HTERT RPE-1 (cell line): Measurements from ENCODE around the gene NR1I3.

Source experiments
- in situ Hi-C: fragments of 300-500 bp; cut with MboI; formaldehyde crosslinking; loops from 4 replicates; pipeline ENCODE4 v1.14.3; 2020; ENCODE audit warnings: low sequenced_read_pairs

Gene NR1I3

GRCh38 chr1:161219078-161219892, 18.7 kb downstream of the NR1I3 start:
- in situ Hi-C loops: no loop called here

- in situ Hi-C loops: no loop called here
Measured at GRCh38 chr1:161218301-161219077, 19.5 kb downstream of the NR1I3 start.

DNA sequence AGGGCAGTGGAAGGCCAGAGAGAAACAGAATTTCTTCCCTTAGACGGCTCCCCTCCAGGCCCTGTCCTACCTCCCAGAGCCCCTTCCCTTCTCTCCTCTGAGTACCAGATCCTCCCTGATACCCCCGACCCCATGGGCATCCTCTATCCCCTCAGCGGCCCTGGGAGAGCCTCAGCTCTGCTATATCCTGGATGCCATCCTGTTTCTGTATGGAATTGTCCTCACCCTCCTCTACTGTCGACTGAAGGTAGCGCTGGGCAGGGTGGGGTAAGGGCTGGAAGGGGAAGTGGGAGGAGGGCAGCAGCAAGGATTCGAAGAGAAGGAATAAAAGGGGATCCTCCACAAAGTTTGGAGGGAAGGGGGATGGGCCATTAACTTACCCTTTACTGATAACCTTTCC, 20.2 kb downstream of the NR1I3 start:
- in situ Hi-C loops: no loop called here

- in situ Hi-C loops: no loop called here
Measured at GRCh38 chr1:161216945-161217712, 20.9 kb downstream of the NR1I3 start.

DNA sequence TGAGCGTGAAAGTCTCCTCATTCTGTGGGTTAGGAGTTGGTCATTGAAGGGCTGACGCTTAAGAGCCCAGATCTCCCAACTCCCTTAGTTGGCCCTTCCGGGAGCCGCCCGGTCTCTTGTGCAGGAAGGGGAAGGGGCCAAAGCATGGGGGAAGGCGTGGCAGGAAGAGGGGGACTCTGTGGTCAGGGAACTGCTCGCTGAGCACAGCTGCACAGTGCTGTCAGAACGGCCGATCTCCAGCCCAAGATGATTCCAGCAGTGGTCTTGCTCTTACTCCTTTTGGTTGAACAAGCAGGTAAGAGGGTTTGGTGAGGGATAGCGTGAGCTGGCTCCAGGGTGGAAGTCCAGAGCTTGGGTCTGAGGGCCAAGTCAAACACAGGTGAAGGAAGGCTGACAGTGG, 22.9 kb downstream of the NR1I3 start, which contains the start of gene FCER1G:
TSS of gene FCER1G (plus strand) at position 220 of the 400 bp plus-strand sequence. CDS start at position 247, 27 bp downstream.
- in situ Hi-C loops: no loop called here

- in situ Hi-C loops: no loop called here
Measured at GRCh38 chr1:161214369-161214768, 23.6 kb downstream of the NR1I3 start.

DNA sequence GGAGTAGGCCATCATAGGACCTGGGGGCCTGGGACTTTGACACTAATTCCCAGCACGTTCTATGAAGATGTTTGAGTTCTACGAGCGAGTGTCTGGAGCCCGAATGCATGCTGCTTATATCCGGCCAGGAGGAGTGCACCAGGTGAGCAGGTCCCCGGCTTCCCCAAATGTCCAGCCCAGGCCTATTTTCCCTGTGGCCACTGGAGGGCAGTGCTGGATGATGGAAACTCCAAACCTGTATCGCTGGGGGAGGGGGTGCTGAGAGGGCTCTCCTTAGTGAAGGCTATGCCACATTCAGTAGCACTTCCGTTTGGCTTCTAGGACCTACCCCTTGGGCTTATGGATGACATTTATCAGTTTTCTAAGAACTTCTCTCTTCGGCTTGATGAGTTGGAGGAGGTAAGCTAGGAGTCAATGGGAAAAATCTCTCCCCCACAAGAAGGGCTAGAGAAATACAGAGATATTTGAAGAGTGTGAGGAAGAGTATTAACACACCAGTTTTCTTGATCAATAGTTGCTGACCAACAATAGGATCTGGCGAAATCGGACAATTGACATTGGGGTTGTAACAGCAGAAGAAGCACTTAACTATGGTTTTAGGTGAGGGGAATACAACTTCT, 28.1 kb downstream of the NR1I3 start:
- in situ Hi-C loops: no loop called here

- in situ Hi-C loops: no loop called here
Measured at GRCh38 chr1:161207173-161207572, 30.8 kb downstream of the NR1I3 start.

GRCh38 chr1:161206411-161207140, 31.4 kb downstream of the NR1I3 start:
- in situ Hi-C loops: no loop called here

GRCh38 chr1:161201836-161202712, 35.9 kb downstream of the NR1I3 start, which contains the start of gene NDUFS2:
Gene NDUFS2, plus strand, starts transcription at chr1:161202367. Its CDS starts 19 bp downstream, at chr1:161202386.
- in situ Hi-C loops: no loop called here

DNA sequence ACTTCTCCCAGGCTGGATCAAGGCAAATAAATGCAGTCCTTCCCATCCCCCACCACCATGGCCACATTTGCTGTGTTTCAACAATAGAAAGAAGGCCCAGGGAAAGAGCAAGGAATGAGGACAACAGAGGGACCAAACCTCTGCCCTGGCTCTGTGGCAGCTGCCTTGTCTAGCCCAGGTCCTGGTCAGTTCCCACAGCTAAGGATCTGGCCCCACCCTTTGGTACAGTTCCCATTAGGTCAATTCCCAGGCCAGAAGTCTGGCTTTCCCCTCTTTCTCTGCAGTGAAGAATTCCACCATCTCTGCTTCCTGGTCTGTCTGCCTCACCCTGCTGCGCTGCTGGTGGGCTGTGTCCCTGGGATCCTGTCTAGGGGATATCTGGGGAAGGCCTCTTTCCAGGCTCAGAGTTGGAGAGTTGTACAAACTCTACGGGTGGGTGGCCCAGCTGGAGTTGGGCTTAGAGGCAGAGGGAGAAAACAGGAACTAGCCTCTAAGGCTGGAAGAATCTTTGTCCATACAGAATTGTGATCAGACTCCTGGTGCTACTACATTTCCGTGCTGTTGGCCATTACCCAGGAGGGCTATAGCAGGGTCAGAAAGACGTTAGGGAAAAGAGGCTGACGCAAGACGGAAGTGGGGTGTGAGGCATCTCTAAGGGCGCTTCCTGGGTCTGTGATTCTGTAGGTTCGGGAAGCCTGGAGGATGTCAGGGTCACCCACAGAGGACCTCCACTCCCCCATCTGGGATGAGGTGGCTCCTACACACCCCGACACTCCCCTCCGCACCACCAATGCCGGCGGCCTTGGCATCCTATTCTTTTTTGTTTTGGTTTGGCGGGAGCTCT, 36.8 kb downstream of the NR1I3 start:
- in situ Hi-C loops: no loop called here

GRCh38 chr1:161200421-161200991, 37.5 kb downstream of the NR1I3 start:
- in situ Hi-C loops: no loop called here

- in situ Hi-C loops: no loop called here
Measured at GRCh38 chr1:161199506-161200139, 38.4 kb downstream of the NR1I3 start.

- in situ Hi-C loops: no loop called here
Measured at GRCh38 chr1:161198897-161199431, 39.0 kb downstream of the NR1I3 start, which contains the start of gene ADAMTS4. Gene ADAMTS4, minus strand, starts transcription at chr1:161199054. Its CDS starts 427 bp downstream, at chr1:161198627.

- in situ Hi-C loops: no loop called here
Measured at GRCh38 chr1:161198194-161198896, 39.7 kb downstream of the NR1I3 start.

DNA sequence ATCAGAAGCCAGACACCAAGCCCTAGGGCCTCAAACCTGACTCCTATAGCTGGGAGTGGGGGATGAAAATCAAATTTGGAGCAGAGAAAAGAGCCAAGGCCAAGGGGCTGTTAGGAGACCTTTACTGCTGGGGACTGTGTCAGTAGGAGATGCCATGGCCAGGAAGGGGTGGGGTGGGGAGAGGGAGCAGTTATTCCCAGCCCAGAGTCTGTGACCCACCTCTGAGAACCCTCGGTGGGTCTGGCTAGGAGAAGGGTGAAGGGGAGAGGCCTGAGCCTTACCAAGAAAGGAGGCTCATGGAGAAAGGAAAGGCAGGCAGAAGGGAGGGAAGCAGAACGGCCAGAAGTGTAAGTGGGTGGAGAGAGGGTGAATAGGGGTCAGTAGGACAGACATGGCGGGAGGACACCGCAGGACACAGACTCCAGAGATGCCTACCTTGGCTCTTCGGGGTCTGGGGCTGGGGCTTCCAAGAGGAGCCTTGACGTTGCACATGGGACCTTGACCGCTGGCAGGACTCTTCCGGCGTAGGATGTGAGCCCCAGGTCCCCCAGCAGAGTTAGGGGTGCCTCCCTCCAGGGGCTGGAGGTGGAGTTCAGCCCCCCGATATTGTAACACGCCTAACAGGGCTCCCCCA, 40.3 kb downstream of the NR1I3 start:
- in situ Hi-C loops: no loop called here
